Measurements from ENCODE around the gene CCDC124. TPM values are rescaled to one million over a fixed set of nuclear protein-coding genes. Genes with fewer than 3 reads are reported as not detected.
A peak's percentile ranks its signal among the peaks of the same experiment; 100 is the strongest.

CCDC124 gene
- total and polyA plus RNA-seq, 2 of the 4 experiments (the other 2 are of a cell fraction): 30.1 to 112 TPM

GRCh38 chr19:17931532-17932191 lies 1.2 kb upstream of the CCDC124 start:
- no peak overlapping the region for H2BK5ac ChIP-seq (ENCODE audit: low read depth, low read length, poor library complexity, severe bottlenecking)
- H3K4me2 ChIP-seq (ENCODE audit: low read depth, low read length): no peak overlapping the region; the same call in 1 of the 2 replicates
- 15% methylated on average over 4 of the region's 14 CpGs; no CpG with 5 or more reads in 1 of the 2 experiments for WGBS, 2 experiments (ENCODE audit: extremely low coverage in 2 of 2, insufficient read length in 1 of 2)
- H2AK5ac ChIP-seq (ENCODE audit: low read depth, low read length): no peak overlapping the region
- peak overlapping the region; percentile 92; the same call in 1 of the 2 replicates for H3K14ac ChIP-seq (replicated peaks; ENCODE audit: low read depth, low read length)
- intact Hi-C loops (cut with micrococcal nuclease) (loop anchor here (1.0 kb wide), 2 partner anchors 61 to 72 kb away; partner anchors contain the start of gene RPL18A), in situ Hi-C loops (cut with MboI; ENCODE audit: low sequenced_read_pairs) (loop anchor here (25.0 kb wide), 1 partner anchor 131 kb away; no protein-coding TSS in a partner anchor), dilution Hi-C loops (cut with HindIII; ENCODE audit: low sequenced_read_pairs, unreplicated experiment) (no loop called here)
- H4K91ac ChIP-seq (ENCODE audit: insufficient read depth, low read depth, low read length): no peak overlapping the region
- no peak overlapping the region for H3K4ac ChIP-seq (ENCODE audit: low read depth, low read length)
- H3K79me1 ChIP-seq (ENCODE audit: low read depth in 1 of 2, low read length in 2 of 2): peaks cover 0 to 25% of the 10 kb centered on the region in 2 experiments; a peak in 3 of 4 replicates
- CTCF ChIA-PET: interaction anchor here (1.0 to 3.0 kb wide), 5 partner anchors 26 to 72 kb away, joined by 4 to 33 read pairs (median 5); partner anchors contain the start of genes RPL18A and SLC5A5
- H2BK120ac ChIP-seq (ENCODE audit: low read depth, low read length): no peak overlapping the region
- peaks cover 2% of the 10 kb centered on the region; the same call in 1 of the 2 replicates for H3K27me3 ChIP-seq (ENCODE audit: control insufficient read depth, insufficient read depth, low read length)
- H4K20me1 ChIP-seq (ENCODE audit: insufficient read depth, low read length): no peaks in the 10 kb centered on the region
- POLR2A ChIA-PET (ENCODE audit: unreplicated experiment): interaction anchor here (1.4 kb wide), 1 partner anchor 72 kb away, joined by 12 read pairs; the partner anchor contains the start of gene RPL18A
- H3K9ac ChIP-seq (ENCODE audit: low read depth, low read length): no peak overlapping the region
- ATAC-seq (ENCODE audit: low read depth): no peak
- no TSS peak for BruUV-seq (replicated peaks)
- H2BK15ac ChIP-seq (ENCODE audit: low read depth, low read length): no peak overlapping the region
- peak overlapping the region; percentile 11 for H2AK9ac ChIP-seq (replicated peaks; ENCODE audit: low read depth, low read length, poor library complexity)
- H2AFZ ChIP-seq (replicated peaks; ENCODE audit: low read length, poor library complexity): peak overlapping the region; percentile 87
- H3K4me1 ChIP-seq (ENCODE audit: control insufficient read depth, insufficient read depth, low read length): peaks cover 3% of the 10 kb centered on the region; the same call in 1 of the 2 replicates
- H3K36me3 ChIP-seq (ENCODE audit: control insufficient read depth, insufficient read depth, low read length): peaks cover 2% of the 10 kb centered on the region; the same call in 1 of the 2 replicates
- no peak overlapping the region for H3K56ac ChIP-seq (ENCODE audit: extremely low read depth, insufficient read depth, low read length)
- H2BK20ac ChIP-seq (ENCODE audit: low read depth, low read length): no peak overlapping the region
- H4K5ac ChIP-seq (ENCODE audit: low read depth, low read length): peak overlapping the region; percentile 55
- no peak overlapping the region for H3K27ac ChIP-seq (ENCODE audit: insufficient read depth, low read length)
- H3K9me1 ChIP-seq (ENCODE audit: insufficient read depth, low read length): peaks cover 3% of the 10 kb centered on the region
- H3K4me3 ChIP-seq (ENCODE audit: insufficient read depth, low read depth, low read length): no peak overlapping the region
- no peak overlapping the region for H3K18ac ChIP-seq (ENCODE audit: low read depth, low read length)
- H4K8ac ChIP-seq (ENCODE audit: low read depth in 2 of 2, low read length in 2 of 2): peak overlapping the region; percentile 84 to 100
- H3K23ac ChIP-seq (ENCODE audit: low read depth, low read length): peak overlapping the region; percentile 66
- no peak for DNase-seq
- H3K9me3 ChIP-seq (ENCODE audit: control insufficient read depth, insufficient read depth, low read length): no peaks in the 10 kb centered on the region
- no peak for TF ChIP-seq MAFK (IDR thresholded peaks at IDR 0.05; ENCODE audit: low read depth, low read length)
- no peak for TF ChIP-seq SMC3 (IDR thresholded peaks at IDR 0.05; ENCODE audit: low read depth, low read length)
- no peak for TF ChIP-seq CEBPB (IDR thresholded peaks at IDR 0.05; ENCODE audit: low read depth, low read length)
- TF ChIP-seq RFX5 (IDR thresholded peaks at IDR 0.05; ENCODE audit: low read depth, low read length): no peak
- TF ChIP-seq RAD21 (IDR thresholded peaks at IDR 0.05; ENCODE audit: low read length): no peak
- no peak for TF ChIP-seq FOS (IDR thresholded peaks at IDR 0.05; ENCODE audit: low read depth, low read length)
- TF ChIP-seq POLR2A (IDR thresholded peaks at IDR 0.05; ENCODE audit: low read depth, low read length): no peak
- TF ChIP-seq CHD1 (IDR thresholded peaks at IDR 0.05; ENCODE audit: low read depth, low read length): no peak
- TF ChIP-seq MXI1 (IDR thresholded peaks at IDR 0.05; ENCODE audit: borderline replicate concordance, low read depth, low read length): no peak
- no peak for TF ChIP-seq RCOR1 (IDR thresholded peaks at IDR 0.05; ENCODE audit: insufficient replicate concordance, low read length)
- TF ChIP-seq, protein P1, sequence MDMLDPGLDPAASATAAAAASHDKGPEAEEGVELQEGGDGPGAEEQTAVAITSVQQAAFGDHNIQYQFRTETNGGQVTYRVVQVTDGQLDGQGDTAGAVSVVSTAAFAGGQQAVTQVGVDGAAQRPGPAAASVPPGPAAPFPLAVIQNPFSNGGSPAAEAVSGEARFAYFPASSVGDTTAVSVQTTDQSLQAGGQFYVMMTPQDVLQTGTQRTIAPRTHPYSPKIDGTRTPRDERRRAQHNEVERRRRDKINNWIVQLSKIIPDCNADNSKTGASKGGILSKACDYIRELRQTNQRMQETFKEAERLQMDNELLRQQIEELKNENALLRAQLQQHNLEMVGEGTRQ (IDR thresholded peaks at IDR 0.05; ENCODE audit: low read depth, low read length): no peak
- no peak for TF ChIP-seq MAZ (IDR thresholded peaks at IDR 0.05; ENCODE audit: borderline replicate concordance, low read depth, low read length)
- no peak for TF ChIP-seq ELK1 (IDR thresholded peaks at IDR 0.05; ENCODE audit: borderline replicate concordance, low read depth, low read length)
- no peak for TF ChIP-seq NFE2L2 (IDR thresholded peaks at IDR 0.05; ENCODE audit: low read depth, low read length)
- no peak for TF ChIP-seq BHLHE40 (IDR thresholded peaks at IDR 0.05; ENCODE audit: low read depth, low read length)

All from IMR-90 (cell line).